WTC11 (cell line): ENCODE results near the gene ATG7. TPM values are rescaled to one million over a fixed set of nuclear protein-coding genes. Genes with fewer than 3 reads are reported as not detected.

ENCODE experiments used
- ATAC-seq: fragments of 200-7000 bp; cut with Tn5 transposase; 2 replicates; pipeline ENCODE4 v1.10.0; 2021; ENCODE audit warnings: mild to moderate bottlenecking, moderate library complexity
- CTCF ChIA-PET: fragments of 300-600 bp; sonication (Branson Sonifier 250); formaldehyde crosslinking; loops from one replicate; lab custom pipeline; 2021; ENCODE audit warnings: antibody characterized with exemption; lab: Charles Lee
- POLR2A ChIA-PET: fragments of 350-600 bp; sonication (Branson Sonifier 250); formaldehyde crosslinking; loops from one replicate; lab custom pipeline; 2021; ENCODE audit warnings: antibody characterized with exemption; lab: Charles Lee
- DNase-seq: peaks from one replicate; pipeline ENCODE4 v3.0.0; 2021; ENCODE audit warnings: low spot score
- H3K27ac Mint-ChIP-seq: 2 replicates; pipeline ENCODE4 v1.8.0; 2021; ENCODE audit warnings: mixed read lengths
- H3K27me3 Mint-ChIP-seq: 2 replicates; pipeline ENCODE4 v1.8.0; 2021; ENCODE audit warnings: low read depth, mild to moderate bottlenecking, moderate library complexity, mixed read lengths
- H3K36me3 Mint-ChIP-seq: 2 replicates; pipeline ENCODE4 v1.8.0; 2021; ENCODE audit warnings: mixed read lengths
- H3K4me1 Mint-ChIP-seq: 2 replicates; pipeline ENCODE4 v1.8.0; 2022; ENCODE audit warnings: mixed read lengths
- H3K4me3 Mint-ChIP-seq: 2 replicates; pipeline ENCODE4 v1.8.0; 2021; ENCODE audit warnings: mild to moderate bottlenecking, moderate library complexity, mixed read lengths
- H3K9me3 Mint-ChIP-seq: 2 replicates; pipeline ENCODE4 v1.8.0; 2021; ENCODE audit warnings: mixed read lengths
- ARID4B ChIP-seq: sonication (generic); formaldehyde crosslinking; IDR thresholded peaks from 2 replicates; pipeline ENCODE4 v1.8.0; 2023; ENCODE audit warnings: missing genetic modification reagents, mild to moderate bottlenecking, borderline replicate concordance
- ELF4 ChIP-seq: sonication (generic); formaldehyde crosslinking; IDR thresholded peaks from 2 replicates; pipeline ENCODE4 v1.8.1; 2022; ENCODE audit warnings: low read depth, mild to moderate bottlenecking, moderate library complexity, missing genetic modification reagents
- ESRRA ChIP-seq: sonication (generic); formaldehyde crosslinking; IDR thresholded peaks from 2 replicates; pipeline ENCODE4 v1.8.1; 2022; ENCODE audit warnings: mild to moderate bottlenecking, missing genetic modification reagents, borderline replicate concordance
- FOXP4 ChIP-seq: sonication (generic); formaldehyde crosslinking; IDR thresholded peaks from 2 replicates; pipeline ENCODE4 v1.8.0; 2022; ENCODE audit warnings: mild to moderate bottlenecking, missing genetic modification reagents
- HMGXB4 ChIP-seq: sonication (generic); formaldehyde crosslinking; IDR thresholded peaks from 2 replicates; pipeline ENCODE4 v1.8.1; 2023; ENCODE audit warnings: mild to moderate bottlenecking, moderate library complexity, missing genetic modification reagents
- KAT7 ChIP-seq: sonication (generic); formaldehyde crosslinking; IDR thresholded peaks from 2 replicates; pipeline ENCODE4 v1.8.1; 2023; ENCODE audit warnings: missing genetic modification reagents, mild to moderate bottlenecking, borderline replicate concordance
- MLX ChIP-seq: sonication (generic); formaldehyde crosslinking; IDR thresholded peaks from 2 replicates; pipeline ENCODE4 v1.8.1; 2023; ENCODE audit warnings: mild to moderate bottlenecking, missing genetic modification reagents, moderate library complexity
- MXD4 ChIP-seq: fragments of 250-450 bp; sonication (Bioruptor Pico); IDR thresholded peaks from 2 replicates; pipeline ENCODE4 v1.8.0; 2021; ENCODE audit warnings: mild to moderate bottlenecking, moderate library complexity, borderline replicate concordance
- NR1H2 ChIP-seq: sonication (generic); formaldehyde crosslinking; IDR thresholded peaks from 2 replicates; pipeline ENCODE4 v1.9.0; 2021; ENCODE audit warnings: mild to moderate bottlenecking, moderate library complexity, missing genetic modification reagents
- NR2C2 ChIP-seq: sonication (generic); formaldehyde crosslinking; IDR thresholded peaks from 2 replicates; pipeline ENCODE4 v1.8.0; 2022; ENCODE audit warnings: mild to moderate bottlenecking, missing genetic modification reagents
- NR3C1 ChIP-seq: sonication (generic); formaldehyde crosslinking; conservative IDR thresholded peaks from 2 replicates; pipeline ENCODE4 v1.8.1; 2023; ENCODE audit warnings: low read depth, mild to moderate bottlenecking, missing genetic modification reagents
- SOX15 ChIP-seq: fragments of 250-450 bp; sonication (Bioruptor Pico); IDR thresholded peaks from 2 replicates; pipeline ENCODE4 v1.9.0; 2021; ENCODE audit warnings: mild to moderate bottlenecking
- USF1 ChIP-seq: sonication (generic); formaldehyde crosslinking; IDR thresholded peaks from 2 replicates; pipeline ENCODE4 v1.8.0; 2022; ENCODE audit warnings: mild to moderate bottlenecking, missing genetic modification reagents
- ZNF263 ChIP-seq: sonication (generic); formaldehyde crosslinking; IDR thresholded peaks from 2 replicates; pipeline ENCODE4 v1.8.1; 2022; ENCODE audit warnings: low read depth, mild to moderate bottlenecking, moderate library complexity, missing genetic modification reagents
- ZNF532 ChIP-seq: fragments of 250-450 bp; sonication (Bioruptor Pico); IDR thresholded peaks from 2 replicates; pipeline ENCODE4 v1.9.0; 2021; ENCODE audit warnings: mild to moderate bottlenecking, borderline replicate concordance
- total RNA-seq: library from RNA; stranded (reverse); gene quantifications from 3 replicates; pipeline ENCODE4 v1.2.3, GENCODE V29; 2021

Gene ATG7
- total RNA-seq, 1 experiment from 2014 or later, result 17.5 TPM

DNA sequence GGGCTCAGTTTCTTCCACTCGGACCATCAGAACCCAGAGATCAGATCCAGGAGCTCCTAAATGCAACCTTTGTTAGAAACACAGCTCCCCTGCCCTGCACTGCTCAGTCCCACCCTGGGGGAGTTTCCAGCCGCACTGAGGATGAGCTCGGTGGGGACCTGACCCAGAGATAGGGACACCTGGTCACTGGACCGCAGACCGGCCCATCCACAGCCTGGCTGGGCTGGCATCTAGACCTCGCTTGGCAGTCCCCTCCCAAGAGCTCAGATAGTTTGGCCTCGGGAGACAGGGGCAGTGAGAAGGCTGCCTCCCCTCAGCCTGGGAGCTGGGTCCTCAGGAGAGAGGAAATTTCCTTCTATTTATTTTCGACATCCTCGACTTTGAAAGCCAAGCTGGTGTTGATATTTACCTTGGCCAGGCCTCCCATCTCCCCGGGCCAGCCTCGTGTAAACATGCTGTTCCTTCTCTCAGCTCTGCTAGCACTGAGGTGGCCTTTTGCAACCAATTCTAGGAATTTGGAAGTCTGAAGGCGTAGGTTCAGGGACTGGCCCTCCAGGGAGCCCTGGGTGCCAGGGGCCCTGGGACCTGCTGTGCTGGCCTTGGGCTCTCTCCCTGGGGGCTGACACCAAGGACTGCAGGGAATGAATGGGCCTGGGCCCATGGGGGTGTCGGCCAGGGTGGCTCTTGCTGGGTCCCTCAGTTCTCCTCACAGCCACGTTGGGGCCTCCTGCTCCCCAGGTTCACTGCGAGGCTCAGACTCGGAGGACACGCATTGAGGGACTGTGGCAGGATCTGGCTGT, 281.4 kb downstream of the ATG7 start (continued):
- TF ChIP-seq USF1 (no peak), ELF4 (CRISPR knock-in tag) (no peak), FOXP4 (CRISPR knock-in tag) (no peak), ZNF263 (CRISPR knock-in tag) (no peak)

DNA sequence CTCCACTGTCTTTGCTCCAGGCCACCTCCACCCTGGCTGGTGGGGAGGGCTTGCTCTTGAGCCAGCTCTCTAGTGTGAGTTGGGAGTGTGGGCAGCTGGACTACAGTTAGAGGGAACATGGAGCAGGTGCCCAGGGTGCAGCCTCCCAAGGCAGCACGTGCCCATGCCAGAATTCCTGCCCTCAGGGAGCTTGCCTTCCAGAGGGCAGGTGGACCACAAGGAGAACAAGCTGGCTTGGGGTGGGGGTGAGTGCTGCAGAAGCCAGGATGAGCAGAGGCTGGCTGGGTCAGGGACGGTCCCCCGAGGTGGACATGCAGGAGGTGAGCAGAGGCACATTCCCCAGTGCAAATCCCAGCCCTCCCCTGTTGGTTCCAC, 282.0 kb downstream of the ATG7 start:
- CTCF ChIA-PET, result interaction anchor here (1.2 to 1.7 kb wide), 2 partner anchors 9 to 13 kb away, joined by 3 to 7 read pairs; no protein-coding TSS in a partner anchor
- Mint-ChIP-seq H3K4me1 (no peaks in the 10 kb centered on the region; the same call in 1 of the 2 replicates), H3K9me3 (no peaks in the 10 kb centered on the region; the same call in 1 of the 2 replicates), H3K27ac (no peak overlapping the region), H3K36me3 (peaks cover 14% of the 10 kb centered on the region; the same call in 1 of the 2 replicates), H3K27me3 (no peaks in the 10 kb centered on the region; the same call in 1 of the 2 replicates), H3K4me3 (no peak overlapping the region)
- DNase-seq (no peak), ATAC-seq (no peak)
- POLR2A ChIA-PET, result no interaction called here
- no peak for TF ChIP-seq FOXP4 (CRISPR knock-in tag)
- no peak for TF ChIP-seq NR3C1 (CRISPR knock-in tag)
- no peak for TF ChIP-seq KAT7 (CRISPR knock-in tag)
- TF ChIP-seq NR2C2, result no peak
- no peak for TF ChIP-seq NR1H2 (CRISPR knock-in tag)
- TF ChIP-seq MLX, result no peak
- no peak for TF ChIP-seq MXD4 (CRISPR knock-in tag)
- TF ChIP-seq ZNF532 (CRISPR knock-in tag), result no peak
- no peak for TF ChIP-seq ARID4B (CRISPR knock-in tag)
- TF ChIP-seq ESRRA (CRISPR knock-in tag), result no peak
- no peak for TF ChIP-seq SOX15 (CRISPR knock-in tag)
- no peak for TF ChIP-seq HMGXB4 (CRISPR knock-in tag)
- no peak for TF ChIP-seq USF1
